IMR-90 (cell line): ENCODE measurements around the gene TAS2R14. TPM values are rescaled to one million over a fixed set of nuclear protein-coding genes. Genes with fewer than 3 reads are reported as not detected.

ENCODE experiments used
- ATAC-seq: fragments of 200-7000 bp; cut with Tn5 transposase; 2 replicates; pipeline ENCODE4 v1.9.1; 2020; ENCODE audit warnings: low read depth, mild to moderate bottlenecking, moderate library complexity
- BruUV-seq: library from RNA; stranded (reverse); fragments of 400-500 nt; replicated peaks from 2 replicates; lab custom pipeline; 2021; lab: Mats Ljungman, UMichigan
- CTCF ChIA-PET: fragments of 300-600 bp; formaldehyde crosslinking; extraction: SDS; loops from one replicate; lab custom pipeline; 2021; ENCODE audit warnings: antibody characterized with exemption; lab: Yijun Ruan, JAX
- POLR2A ChIA-PET: fragments of 300-600 bp; sonication (Branson Sonifier 250); formaldehyde crosslinking; loops from one replicate; lab custom pipeline; 2022; ENCODE audit warnings: antibody characterized with exemption; ENCODE audit not compliant: unreplicated experiment; lab: Charles Lee
- DNase-seq: peaks from one replicate; pipeline ENCODE4 v3.0.0; 2013
- H2AFZ ChIP-seq: replicated peaks from 2 replicates; pipeline ENCODE3; 2013; ENCODE audit warnings: low read length, mild to moderate bottlenecking; ENCODE audit not compliant: poor library complexity
- H2AK5ac ChIP-seq: 2 replicates; pipeline ENCODE4 v1.6.1; 2013; ENCODE audit warnings: low read depth, low read length, inconsistent platforms
- H2AK9ac ChIP-seq: replicated peaks from 2 replicates; pipeline ENCODE3; 2013; ENCODE audit warnings: mild to moderate bottlenecking, low read depth, low read length, moderate library complexity; ENCODE audit not compliant: poor library complexity
- H2BK120ac ChIP-seq: 2 replicates; pipeline ENCODE4 v1.6.1; 2013; ENCODE audit warnings: low read depth, low read length, inconsistent platforms
- H2BK15ac ChIP-seq: 3 replicates; pipeline ENCODE4 v1.6.1; 2013; ENCODE audit warnings: low read depth, low read length, inconsistent platforms
- H2BK20ac ChIP-seq: 2 replicates; pipeline ENCODE4 v1.6.1; 2013; ENCODE audit warnings: low read depth, mild to moderate bottlenecking, inconsistent platforms, low read length, moderate library complexity
- H2BK5ac ChIP-seq: 2 replicates; pipeline ENCODE4 v1.6.1; 2013; ENCODE audit warnings: mild to moderate bottlenecking, low read depth, low read length, inconsistent platforms; ENCODE audit not compliant: poor library complexity, severe bottlenecking
- H3K14ac ChIP-seq: replicated peaks from 2 replicates; pipeline ENCODE4 v1.6.1; 2013; ENCODE audit warnings: low read depth, low read length, inconsistent platforms
- H3K18ac ChIP-seq: 2 replicates; pipeline ENCODE4 v1.6.1; 2013; ENCODE audit warnings: low read depth, low read length, control low read depth
- H3K23ac ChIP-seq: 2 replicates; pipeline ENCODE4 v1.6.1; 2013; ENCODE audit warnings: low read depth, low read length, inconsistent platforms
- H3K27ac ChIP-seq: 2 replicates; pipeline ENCODE4 v1.5.1; 2013; ENCODE audit warnings: mild to moderate bottlenecking, control low read depth, low read length; ENCODE audit not compliant: insufficient read depth
- H3K27me3 ChIP-seq: 2 replicates; pipeline ENCODE4 v1.6.1; 2013; ENCODE audit warnings: low read length; ENCODE audit not compliant: control insufficient read depth, insufficient read depth
- H3K36me3 ChIP-seq: 2 replicates; pipeline ENCODE4 v1.6.1; 2013; ENCODE audit warnings: low read length, mixed read lengths; ENCODE audit not compliant: control insufficient read depth, insufficient read depth
- H3K4ac ChIP-seq: 2 replicates; pipeline ENCODE4 v1.6.1; 2013; ENCODE audit warnings: low read depth, low read length, inconsistent platforms
- H3K4me1 ChIP-seq: 2 replicates; pipeline ENCODE4 v1.6.1; 2013; ENCODE audit warnings: low read length, mixed read lengths; ENCODE audit not compliant: control insufficient read depth, insufficient read depth
- H3K4me2 ChIP-seq: 2 replicates; pipeline ENCODE4 v1.6.1; 2013; ENCODE audit warnings: low read depth, mild to moderate bottlenecking, control low read depth, low read length, moderate library complexity
- H3K4me3 ChIP-seq: 2 replicates; pipeline ENCODE4 v1.5.1; 2013; ENCODE audit warnings: low read depth, mild to moderate bottlenecking, control low read depth, low read length, moderate library complexity; ENCODE audit not compliant: insufficient read depth
- H3K56ac ChIP-seq: 2 replicates; pipeline ENCODE4 v1.6.1; 2013; ENCODE audit warnings: low read length, inconsistent platforms; ENCODE audit not compliant: insufficient read depth; ENCODE audit errors: extremely low read depth
- H3K79me1 ChIP-seq, 2 experiments: 2 replicates each; pipeline ENCODE4 v1.6.1; 2013; ENCODE audit warnings: low read length in 2 of 2, inconsistent platforms in 1 of 2, low read depth in 1 of 2
- H3K9ac ChIP-seq: 2 replicates; pipeline ENCODE4 v1.6.1; 2013; ENCODE audit warnings: low read depth, low read length, control low read depth
- H3K9me1 ChIP-seq: 2 replicates; pipeline ENCODE4 v1.6.1; 2013; ENCODE audit warnings: low read length, inconsistent platforms; ENCODE audit not compliant: insufficient read depth
- H3K9me3 ChIP-seq: 2 replicates; pipeline ENCODE4 v1.6.1; 2013; ENCODE audit warnings: low read length; ENCODE audit not compliant: control insufficient read depth, insufficient read depth
- H4K20me1 ChIP-seq: 2 replicates; pipeline ENCODE4 v1.6.1; 2013; ENCODE audit warnings: low read length, inconsistent platforms; ENCODE audit not compliant: insufficient read depth
- H4K5ac ChIP-seq: 2 replicates; pipeline ENCODE4 v1.6.1; 2013; ENCODE audit warnings: mild to moderate bottlenecking, low read depth, low read length, control low read depth
- H4K8ac ChIP-seq, 2 experiments: 2 replicates each; pipeline ENCODE4 v1.6.1; 2013; ENCODE audit warnings: low read depth in 2 of 2, low read length in 2 of 2, control low read depth in 1 of 2, inconsistent platforms in 1 of 2
- H4K91ac ChIP-seq: 2 replicates; pipeline ENCODE4 v1.6.1; 2013; ENCODE audit warnings: low read depth, low read length, inconsistent platforms; ENCODE audit not compliant: insufficient read depth
- CHD1 ChIP-seq: IDR thresholded peaks from 2 replicates; pipeline ENCODE4 v1.6.1; 2012; ENCODE audit warnings: low read depth, low read length, improper control_type of control experiment
- ELK1 ChIP-seq: fragments of 150-350 bp; IDR thresholded peaks from 2 replicates; pipeline ENCODE4 v1.6.1; 2016; ENCODE audit warnings: low read depth, mild to moderate bottlenecking, low read length, moderate library complexity, borderline replicate concordance
- FOS ChIP-seq: fragments of 150-350 bp; IDR thresholded peaks from 2 replicates; pipeline ENCODE4 v1.6.1; 2016; ENCODE audit warnings: low read depth, low read length
- MAFK ChIP-seq: IDR thresholded peaks from 2 replicates; pipeline ENCODE4 v1.6.1; 2012; ENCODE audit warnings: low read depth, low read length, improper control_type of control experiment
- POLR2A ChIP-seq: IDR thresholded peaks from 2 replicates; pipeline ENCODE4 v1.6.1; 2012; ENCODE audit warnings: mild to moderate bottlenecking, low read depth, low read length
- RCOR1 ChIP-seq: IDR thresholded peaks from 2 replicates; pipeline ENCODE4 v1.6.1; 2012; ENCODE audit warnings: mild to moderate bottlenecking, low read length, improper control_type of control experiment; ENCODE audit not compliant: insufficient replicate concordance
- SMC3 ChIP-seq: fragments of 150-350 bp; IDR thresholded peaks from 2 replicates; pipeline ENCODE4 v1.6.1; 2016; ENCODE audit warnings: low read depth, mild to moderate bottlenecking, antibody characterized with exemption, low read length, moderate library complexity
- dilution Hi-C: fragments of 300-500 bp; cut with HindIII; formaldehyde crosslinking; loops from one replicate; pipeline ENCODE4 v1.14.3; 2018; ENCODE audit warnings: low sequenced_read_pairs; ENCODE audit not compliant: unreplicated experiment
- in situ Hi-C: fragments of 300-500 bp; cut with MboI; formaldehyde crosslinking; loops from 3 replicates; pipeline ENCODE4 v1.14.3; 2019; ENCODE audit warnings: low sequenced_read_pairs, inconsistent platforms, mixed read lengths
- intact Hi-C: fragments of 100-400 bp; cut with micrococcal nuclease; formaldehyde crosslinking; loops from 2 replicates; pipeline ENCODE4 v1.10.0; 2022
- polyA plus RNA-seq, 3 experiments: library from polyadenylated mRNA; depleted of rRNA; stranded (reverse); fragments of >200 nt; gene quantifications; 2 replicates each; pipeline ENCODE4 v1.2.3, GENCODE V29; 2012; ENCODE audit warnings: low replicate concordance in 1 of 3
- total RNA-seq: library from RNA; depleted of rRNA; stranded (reverse); fragments of >200 nt; gene quantifications from 2 replicates; pipeline ENCODE4 v1.2.3, GENCODE V29; 2012
- TF ChIP-seq, protein P1 (sequence below): fragments of 150-350 bp; IDR thresholded peaks from 2 replicates; pipeline ENCODE4 v1.6.1; 2017; ENCODE audit warnings: mild to moderate bottlenecking, antibody characterized with exemption, low read length, low read depth

Gene TAS2R14
- total and polyA plus RNA-seq, 2 of the 4 experiments (the other 2 are of a cell fraction), result 1.6 to 2.0 TPM

DNA sequence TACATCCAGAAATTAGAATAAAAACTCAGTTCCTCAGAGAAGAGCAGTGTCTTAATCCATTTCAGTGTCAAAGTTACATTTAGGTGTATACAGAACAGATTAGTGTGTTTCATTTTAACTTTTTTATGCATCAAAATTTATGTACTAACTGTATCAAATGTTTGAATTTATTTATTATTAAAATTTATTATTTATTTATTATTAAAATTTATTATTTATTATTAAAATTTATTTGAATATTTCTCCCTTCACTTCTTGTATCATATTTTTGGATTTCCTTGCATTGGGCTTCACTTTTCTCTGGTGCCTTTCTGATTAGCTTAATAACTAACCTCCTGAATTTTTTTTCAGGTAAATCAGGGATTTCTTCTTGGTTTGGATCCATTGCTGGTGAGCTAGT lies 2.3 kb upstream of the TAS2R14 start:
- BruUV-seq, result no TSS peak
- dilution Hi-C loops, result no loop called here
- Histone ChIP-seq H2AFZ (no peak overlapping the region), H2BK120ac (no peak overlapping the region), H3K9me3 (no peaks in the 10 kb centered on the region), H3K27ac (no peak overlapping the region), H3K79me1 (no peaks in the 10 kb centered on the region; a peak in 1 of 4 replicates), H3K9me1 (no peaks in the 10 kb centered on the region; the same call in 1 of the 2 replicates), H3K4me3 (no peak overlapping the region), H4K91ac (no peak overlapping the region), H3K36me3 (no peaks in the 10 kb centered on the region), H2AK9ac (no peak overlapping the region), H3K4ac (no peak overlapping the region), H3K56ac (no peak overlapping the region), H4K8ac (no peak overlapping the region), H3K14ac (no peak overlapping the region), H2BK20ac (no peak overlapping the region), H2BK15ac (no peak overlapping the region), H2BK5ac (no peak overlapping the region), H3K27me3 (no peaks in the 10 kb centered on the region), H3K4me2 (no peak overlapping the region), H3K23ac (no peak overlapping the region), H3K4me1 (peaks cover 2% of the 10 kb centered on the region; the same call in 1 of the 2 replicates), H3K18ac (no peak overlapping the region), H4K20me1 (no peaks in the 10 kb centered on the region), H4K5ac (no peak overlapping the region), H3K9ac (no peak overlapping the region), H2AK5ac (no peak overlapping the region)
- DNase-seq, result no peak
- TF ChIP-seq RCOR1 (no peak), SMC3 (no peak), ELK1 (no peak), MAFK (no peak), POLR2A (no peak), FOS (no peak), CHD1 (no peak)
- TF ChIP-seq, protein P1, sequence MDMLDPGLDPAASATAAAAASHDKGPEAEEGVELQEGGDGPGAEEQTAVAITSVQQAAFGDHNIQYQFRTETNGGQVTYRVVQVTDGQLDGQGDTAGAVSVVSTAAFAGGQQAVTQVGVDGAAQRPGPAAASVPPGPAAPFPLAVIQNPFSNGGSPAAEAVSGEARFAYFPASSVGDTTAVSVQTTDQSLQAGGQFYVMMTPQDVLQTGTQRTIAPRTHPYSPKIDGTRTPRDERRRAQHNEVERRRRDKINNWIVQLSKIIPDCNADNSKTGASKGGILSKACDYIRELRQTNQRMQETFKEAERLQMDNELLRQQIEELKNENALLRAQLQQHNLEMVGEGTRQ, result no peak
- ChIA-PET POLR2A (no interaction called here), CTCF (no interaction called here)
- intact Hi-C loops, result no loop called here
- in situ Hi-C loops, result no loop called here
- no peak for ATAC-seq
